GM04504 (cell line): Measurements from ENCODE around the gene DENND10.
A peak's percentile ranks its signal among the peaks of the same experiment; 100 is the strongest.
"Not testable (repeated sequence)": the region's sequence is repeated elsewhere in the genome, so short reads cannot be mapped to it uniquely, and the experiment has no call there.

Experiments
- DNase-seq: peaks from one replicate; pipeline ENCODE4 v3.0.0-alpha.2; 2012; ENCODE audit warnings: low read depth

DENND10 gene

GRCh38 chr10:119098576-119098975 lies 5.3 kb upstream of the DENND10 start:
- DNase-seq = no peak

DNA sequence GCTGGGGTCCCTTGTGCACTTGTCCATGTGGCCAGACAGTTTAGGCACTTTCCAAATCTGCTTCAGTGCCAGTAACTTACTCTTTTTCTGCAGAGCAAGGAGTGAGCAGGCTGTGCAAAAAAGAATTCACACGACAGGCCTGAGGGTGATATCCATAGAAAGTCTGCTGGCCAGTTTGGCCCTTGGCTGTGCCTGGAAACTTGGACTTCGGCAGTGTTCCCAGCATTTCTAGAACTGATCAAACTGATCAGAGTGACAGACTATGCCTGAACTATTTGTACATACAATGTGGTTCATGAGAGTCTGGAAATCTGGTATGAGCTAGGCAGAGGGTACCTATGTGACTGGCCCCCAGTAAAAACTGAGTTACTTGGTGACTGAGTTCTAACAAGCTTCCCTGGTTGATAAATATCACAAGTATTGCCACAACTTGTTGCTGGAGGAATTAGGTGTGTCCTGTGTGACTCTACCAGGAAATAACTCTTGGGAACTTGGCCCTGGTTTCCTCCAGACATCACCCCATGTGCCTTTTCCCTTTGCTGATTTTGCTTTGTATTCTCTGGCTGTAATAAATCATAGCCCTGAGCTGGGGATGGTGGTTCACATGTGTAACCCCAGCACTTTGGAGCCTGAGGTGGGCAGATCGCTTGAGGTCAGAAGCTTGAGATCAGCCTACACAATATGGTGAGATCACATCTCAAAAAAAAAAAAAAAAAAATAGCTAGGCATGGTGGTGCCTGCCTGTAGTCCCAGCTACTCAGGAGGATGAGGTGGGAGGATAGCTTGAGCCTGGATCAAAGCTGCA lies 3.3 kb upstream of the DENND10 start:
- no peak for DNase-seq

GRCh38 chr10:119101366-119102098 lies 2.4 kb upstream of the DENND10 start:
- no peak for DNase-seq

GRCh38 chr10:119103241-119103902 lies 541 bp upstream of the DENND10 start:
- no peak for DNase-seq

DNA sequence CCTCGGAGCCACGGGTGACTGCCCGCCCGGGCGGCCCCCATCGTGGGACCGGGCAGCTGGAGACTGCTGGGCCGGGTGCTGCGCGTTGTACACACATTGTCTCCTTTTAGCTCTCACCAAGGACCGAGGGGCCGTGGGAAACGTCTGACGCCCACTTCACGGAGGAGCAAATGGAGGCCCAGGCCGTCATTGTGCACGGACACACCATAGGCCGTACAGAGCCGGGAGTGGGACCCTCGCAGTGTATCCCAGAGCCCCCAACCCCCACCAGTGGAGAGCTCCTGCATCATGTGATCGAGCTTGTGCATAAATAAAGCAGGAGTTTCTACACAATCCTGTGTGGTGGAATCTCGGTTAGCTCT lies 722 bp downstream of the DENND10 start:
- DNase-seq = no peak

- DNase-seq = no peak
These were observed 1.2 kb downstream of the DENND10 start for GRCh38 chr10:119105155-119105554.

GRCh38 chr10:119105899-119106298 lies 2.0 kb downstream of the DENND10 start:
- not testable (repeated sequence) for DNase-seq

- DNase-seq = not testable (repeated sequence)
These were observed 3.2 kb downstream of the DENND10 start for GRCh38 chr10:119107106-119107505.

- not testable (repeated sequence) for DNase-seq
These were observed 3.9 kb downstream of the DENND10 start for GRCh38 chr10:119107771-119108170.

GRCh38 chr10:119112056-119112455 lies 8.1 kb downstream of the DENND10 start:
- no peak for DNase-seq

- DNase-seq = peak; percentile 90
These were observed 10.1 kb downstream of the DENND10 start for GRCh38 chr10:119113751-119114732.

- DNase-seq = no peak
These were observed 12.0 kb downstream of the DENND10 start for GRCh38 chr10:119115926-119116325.

GRCh38 chr10:119116326-119116951 lies 12.5 kb downstream of the DENND10 start:
- DNase-seq = no peak

GRCh38 chr10:119118231-119118630 lies 14.3 kb downstream of the DENND10 start:
- no peak for DNase-seq

- no peak for DNase-seq
These were observed 15.5 kb downstream of the DENND10 start for GRCh38 chr10:119119400-119119799.

DNA sequence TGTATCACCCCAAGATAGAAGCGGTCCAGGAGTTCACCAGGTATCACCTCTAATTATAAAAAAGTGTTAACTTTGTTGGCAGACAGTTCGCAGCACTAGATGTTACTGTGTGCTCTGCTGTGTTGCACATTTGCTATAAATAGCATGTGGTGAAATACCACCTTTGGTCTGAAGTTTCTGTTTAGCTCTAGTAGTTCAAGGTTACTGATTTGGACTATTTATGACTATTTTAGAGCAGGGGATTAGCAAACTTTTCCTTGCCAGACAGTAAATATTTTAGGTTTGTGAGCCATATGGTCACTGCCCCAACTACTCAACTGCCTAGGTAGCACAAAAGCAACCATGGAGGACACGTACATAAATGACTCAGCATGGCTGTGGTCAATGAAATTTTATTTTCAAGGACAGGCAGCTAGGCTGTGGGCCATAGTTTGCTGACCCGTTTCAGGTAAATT lies 16.5 kb downstream of the DENND10 start:
- no peak for DNase-seq

- no peak for DNase-seq
These were observed 17.0 kb downstream of the DENND10 start for GRCh38 chr10:119120875-119121274.

GRCh38 chr10:119125942-119126341 lies 22.0 kb downstream of the DENND10 start:
- no peak for DNase-seq

GRCh38 chr10:119129721-119130120 lies 25.8 kb downstream of the DENND10 start:
- no peak for DNase-seq

DNA sequence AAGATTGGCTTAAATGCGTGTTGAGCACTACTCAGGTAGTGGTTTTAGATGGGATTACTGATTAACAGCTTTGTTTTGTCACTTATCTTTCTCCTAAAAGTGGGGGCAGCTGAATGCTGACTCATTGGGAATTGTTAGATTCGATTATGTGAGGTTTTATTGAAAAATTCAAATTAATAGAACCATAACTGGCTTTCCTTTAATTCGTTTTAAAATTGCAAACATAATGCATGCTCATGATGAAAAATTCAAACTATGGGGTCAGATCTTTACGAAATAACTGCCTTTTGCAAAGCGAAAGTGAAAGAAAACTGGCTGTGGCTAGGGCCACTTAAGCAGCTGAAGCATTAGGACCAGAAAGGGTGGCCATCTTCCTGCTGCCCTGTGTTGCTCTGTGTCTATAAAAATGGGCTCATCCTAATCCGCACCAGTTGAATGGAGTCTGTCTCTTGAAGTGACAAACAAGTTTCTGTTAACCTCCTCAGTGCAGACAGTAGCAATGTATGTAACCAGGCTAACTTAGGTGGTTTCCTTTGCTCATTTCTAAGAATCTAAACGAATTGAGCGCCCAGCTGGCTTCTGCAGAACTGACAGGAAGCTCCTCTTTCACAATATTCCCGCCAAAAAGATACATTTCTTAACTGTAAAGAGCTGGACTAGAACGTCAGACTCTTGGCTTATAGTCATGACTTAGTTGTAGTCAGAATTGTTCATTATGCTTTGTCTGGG lies 27.8 kb downstream of the DENND10 start:
- no peak for DNase-seq
